Measurements from ENCODE around the gene SPRING1.

The SPRING1 gene

DNA sequence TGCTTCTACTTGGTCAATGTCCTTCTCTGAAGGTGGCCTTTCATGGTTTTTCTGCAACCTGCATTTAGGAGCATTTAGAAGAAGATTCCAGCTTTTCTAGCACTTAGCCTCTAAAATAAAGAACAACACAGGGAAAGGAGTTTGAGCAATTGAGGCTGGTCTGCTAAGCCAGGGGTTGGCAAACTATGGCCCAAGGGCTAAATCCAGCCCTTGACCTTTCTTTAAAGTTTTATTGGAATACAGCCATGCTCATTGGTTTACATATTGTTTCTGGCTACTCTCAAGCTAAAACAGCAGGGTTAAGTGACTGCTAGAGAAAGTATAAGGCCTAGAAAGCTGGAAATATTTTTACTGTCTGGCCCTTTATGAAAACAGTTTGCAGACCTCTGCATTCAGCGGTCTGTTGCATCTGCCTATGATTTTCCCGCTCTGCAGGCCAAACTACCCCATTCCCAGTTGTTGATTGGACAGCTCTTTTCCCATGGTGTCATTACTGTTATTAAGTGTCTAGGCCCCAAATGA, 39.3 kb downstream of the SPRING1 start:
- H3K4me2 ChIP-seq (ENCODE audit: low read length) = no peak overlapping the region
- H4K20me1 ChIP-seq (ENCODE audit: insufficient read depth, low read length) = no peaks in the 10 kb centered on the region
- no peak for TF ChIP-seq EZH2phosphoT487 (IDR thresholded peaks at IDR 0.05; ENCODE audit: low read depth)
- TF ChIP-seq, protein P1, sequence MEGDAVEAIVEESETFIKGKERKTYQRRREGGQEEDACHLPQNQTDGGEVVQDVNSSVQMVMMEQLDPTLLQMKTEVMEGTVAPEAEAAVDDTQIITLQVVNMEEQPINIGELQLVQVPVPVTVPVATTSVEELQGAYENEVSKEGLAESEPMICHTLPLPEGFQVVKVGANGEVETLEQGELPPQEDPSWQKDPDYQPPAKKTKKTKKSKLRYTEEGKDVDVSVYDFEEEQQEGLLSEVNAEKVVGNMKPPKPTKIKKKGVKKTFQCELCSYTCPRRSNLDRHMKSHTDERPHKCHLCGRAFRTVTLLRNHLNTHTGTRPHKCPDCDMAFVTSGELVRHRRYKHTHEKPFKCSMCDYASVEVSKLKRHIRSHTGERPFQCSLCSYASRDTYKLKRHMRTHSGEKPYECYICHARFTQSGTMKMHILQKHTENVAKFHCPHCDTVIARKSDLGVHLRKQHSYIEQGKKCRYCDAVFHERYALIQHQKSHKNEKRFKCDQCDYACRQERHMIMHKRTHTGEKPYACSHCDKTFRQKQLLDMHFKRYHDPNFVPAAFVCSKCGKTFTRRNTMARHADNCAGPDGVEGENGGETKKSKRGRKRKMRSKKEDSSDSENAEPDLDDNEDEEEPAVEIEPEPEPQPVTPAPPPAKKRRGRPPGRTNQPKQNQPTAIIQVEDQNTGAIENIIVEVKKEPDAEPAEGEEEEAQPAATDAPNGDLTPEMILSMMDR (IDR thresholded peaks at IDR 0.05; ENCODE audit: low read depth, low read length) = no peak

DNA sequence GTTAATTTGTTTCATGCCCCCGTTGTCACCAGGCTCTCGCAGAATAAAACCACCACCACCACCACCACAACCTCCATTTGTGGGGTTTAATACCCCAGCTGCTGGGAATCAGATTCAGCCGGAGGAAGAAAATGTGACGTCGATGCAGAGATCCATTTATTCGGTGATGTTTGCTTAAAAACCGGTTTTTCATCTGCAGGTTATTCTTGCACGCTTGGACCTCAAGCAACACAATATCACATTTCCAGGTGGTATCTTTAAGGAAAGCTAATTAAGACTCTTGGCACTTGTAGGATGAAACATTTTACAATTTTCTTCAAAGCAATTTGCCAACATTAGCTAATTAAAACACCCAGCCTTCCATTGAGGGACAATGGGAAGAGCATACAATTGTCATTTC, 39.8 kb downstream of the SPRING1 start:
- TF ChIP-seq, protein P1 (IDR thresholded peaks at IDR 0.05; ENCODE audit: low read depth, low read length) = no peak
- TF ChIP-seq EZH2phosphoT487 (IDR thresholded peaks at IDR 0.05; ENCODE audit: low read depth) = no peak
- Histone ChIP-seq H3K27ac (ENCODE audit: low read length) (no peak overlapping the region), H3K4me1 (ENCODE audit: low read length) (peaks cover 33% of the 10 kb centered on the region), H3K79me2 (ENCODE audit: low read length) (no peaks in the 10 kb centered on the region), H3K9ac (ENCODE audit: low read length) (no peak overlapping the region), H3K4me3 (ENCODE audit: low read length) (no peak overlapping the region), H3K27me3 (ENCODE audit: low read depth, low read length) (peaks cover 33% of the 10 kb centered on the region), H4K20me1 (ENCODE audit: insufficient read depth, low read length) (no peaks in the 10 kb centered on the region), H3K9me3 (ENCODE audit: insufficient read depth, low read length) (no peaks in the 10 kb centered on the region), H2AFZ (ENCODE audit: low read depth, low read length) (no peak overlapping the region), H3K36me3 (replicated peaks; ENCODE audit: low read depth, low read length) (no peaks in the 10 kb centered on the region), H3K4me2 (ENCODE audit: low read length) (no peak overlapping the region)

More for the DNA sequence above, 39.3 kb downstream of the SPRING1 start:
- no peaks in the 10 kb centered on the region for H3K79me2 ChIP-seq (ENCODE audit: low read length)
- no peak overlapping the region for H3K27ac ChIP-seq (ENCODE audit: low read length)
- no peaks in the 10 kb centered on the region for H3K9me3 ChIP-seq (ENCODE audit: insufficient read depth, low read length)
- no peak overlapping the region for H2AFZ ChIP-seq (ENCODE audit: low read depth, low read length)
- H3K9ac ChIP-seq (ENCODE audit: low read length) = no peak overlapping the region
- H3K27me3 ChIP-seq (ENCODE audit: low read depth, low read length) = peaks cover 30% of the 10 kb centered on the region
- peaks cover 34% of the 10 kb centered on the region for H3K4me1 ChIP-seq (ENCODE audit: low read length)
- H3K36me3 ChIP-seq (replicated peaks; ENCODE audit: low read depth, low read length) = no peaks in the 10 kb centered on the region
- no peak overlapping the region for H3K4me3 ChIP-seq (ENCODE audit: low read length)

DNA sequence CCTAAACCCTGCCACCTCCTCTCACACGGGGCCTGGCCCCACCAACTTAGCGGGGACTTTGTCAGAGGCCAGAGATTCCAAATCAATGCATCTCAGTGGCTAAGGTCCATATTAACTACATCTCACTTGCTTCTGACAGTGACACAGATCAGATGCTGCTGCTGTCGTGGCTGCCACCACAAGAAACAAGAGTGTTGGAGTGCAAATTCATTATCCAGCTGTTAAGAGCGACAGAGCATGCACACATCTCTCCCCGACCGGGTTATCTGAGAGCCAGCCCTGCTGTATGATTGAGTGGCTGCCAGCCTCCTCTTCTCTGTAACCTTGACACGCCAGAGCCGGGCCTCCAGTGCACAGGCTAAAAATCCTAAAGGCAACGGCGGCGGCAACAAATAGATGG, 40.2 kb downstream of the SPRING1 start:
- H3K36me3 ChIP-seq (replicated peaks; ENCODE audit: low read depth, low read length) = no peaks in the 10 kb centered on the region
- H3K79me2 ChIP-seq (ENCODE audit: low read length) = no peaks in the 10 kb centered on the region
- no peak overlapping the region for H3K4me2 ChIP-seq (ENCODE audit: low read length)
- peaks cover 36% of the 10 kb centered on the region for H3K27me3 ChIP-seq (ENCODE audit: low read depth, low read length)
- H3K27ac ChIP-seq (ENCODE audit: low read length) = no peak overlapping the region
- no peaks in the 10 kb centered on the region for H3K9me3 ChIP-seq (ENCODE audit: insufficient read depth, low read length)
- no peak overlapping the region for H3K4me3 ChIP-seq (ENCODE audit: low read length)
- no peak overlapping the region for H2AFZ ChIP-seq (ENCODE audit: low read depth, low read length)
- no peaks in the 10 kb centered on the region for H4K20me1 ChIP-seq (ENCODE audit: insufficient read depth, low read length)
- no peak overlapping the region for H3K9ac ChIP-seq (ENCODE audit: low read length)
- TF ChIP-seq, protein P1 (IDR thresholded peaks at IDR 0.05; ENCODE audit: low read depth, low read length) = no peak; the same call in 1 of the 2 replicates
- no peak for TF ChIP-seq EZH2phosphoT487 (IDR thresholded peaks at IDR 0.05; ENCODE audit: low read depth)
- peaks cover 37% of the 10 kb centered on the region for H3K4me1 ChIP-seq (ENCODE audit: low read length)

DNA sequence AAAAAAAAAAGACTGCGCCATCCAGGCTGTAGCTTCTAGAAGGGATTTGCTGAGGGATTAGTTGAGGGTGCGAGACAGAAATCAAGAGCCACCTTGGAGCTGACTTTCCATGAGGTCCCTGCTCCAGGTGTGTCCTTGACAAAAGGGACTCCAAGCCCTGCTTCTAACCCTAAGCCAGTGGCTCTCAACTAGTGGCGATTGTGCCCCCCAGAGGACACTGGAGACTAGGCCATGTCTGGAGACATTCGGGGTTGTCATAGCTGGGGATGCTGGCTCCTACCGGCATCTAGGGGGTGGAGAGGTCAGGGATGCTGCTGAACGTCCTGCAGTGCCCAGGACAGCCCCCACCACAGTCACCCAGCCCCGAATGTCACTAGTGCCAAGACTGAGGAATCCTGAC, 40.6 kb downstream of the SPRING1 start:
- Histone ChIP-seq H3K27me3 (ENCODE audit: low read depth, low read length) (peaks cover 37% of the 10 kb centered on the region), H3K27ac (ENCODE audit: low read length) (no peak overlapping the region), H3K9ac (ENCODE audit: low read length) (no peak overlapping the region), H3K36me3 (replicated peaks; ENCODE audit: low read depth, low read length) (no peaks in the 10 kb centered on the region), H3K4me3 (ENCODE audit: low read length) (no peak overlapping the region), H2AFZ (ENCODE audit: low read depth, low read length) (no peak overlapping the region), H3K79me2 (ENCODE audit: low read length) (no peaks in the 10 kb centered on the region), H3K4me1 (ENCODE audit: low read length) (peaks cover 39% of the 10 kb centered on the region), H4K20me1 (ENCODE audit: insufficient read depth, low read length) (no peaks in the 10 kb centered on the region), H3K9me3 (ENCODE audit: insufficient read depth, low read length) (no peaks in the 10 kb centered on the region), H3K4me2 (ENCODE audit: low read length) (no peak overlapping the region)
- TF ChIP-seq EZH2phosphoT487 (IDR thresholded peaks at IDR 0.05; ENCODE audit: low read depth) = no peak
- TF ChIP-seq, protein P1 (IDR thresholded peaks at IDR 0.05; ENCODE audit: low read depth, low read length) = peak; percentile 58
